ENCODE data around the gene SLC4A1AP.
"Not testable (repeated sequence)": the region's sequence is repeated elsewhere in the genome, so short reads cannot be mapped to it uniquely, and the experiment has no call there.

GRCh38 chr2:27626921-27627320 is 36.8 kb upstream of the SLC4A1AP start:
- not testable (repeated sequence) for TF ChIP-seq POLR2A (IDR thresholded peaks at IDR 0.05; ENCODE audit: low read depth); CTCF (IDR thresholded peaks at IDR 0.05); EP300 (IDR thresholded peaks at IDR 0.05)

Measured in esophagus muscularis mucosa (tissue), 4 donors.